ENCODE results near the gene CD164. TPM values are rescaled to one million over a fixed set of nuclear protein-coding genes. Genes with fewer than 3 reads are reported as not detected.

The CD164 gene
- total RNA-seq, 2 donors from 2014 or later = 99.8 to 129 TPM

- Histone ChIP-seq H3K27ac (peak overlapping the region; percentile 96 to 100), H3K36me3 (peaks cover 6% of the 10 kb centered on the region), H3K27me3 (no peaks in the 10 kb centered on the region), H3K4me3 (peak overlapping the region; percentile 79 to 93), H3K4me1 (peaks cover 0 to 45% of the 10 kb centered on the region in 2 donors), H3K9me3 (no peaks in the 10 kb centered on the region)
- peak; percentile 36 to 73 for TF ChIP-seq CTCF (IDR thresholded peaks at IDR 0.05)
- peak; percentile 95 for DNase-seq (ENCODE audit: low spot score)
These were observed 540 bp upstream of the CD164 start for GRCh38 chr6:109382576-109383437.

- TF ChIP-seq CTCF (IDR thresholded peaks at IDR 0.05) = no peak
- no peak for DNase-seq (ENCODE audit: low spot score)
These were observed 1.1 kb downstream of the CD164 start for GRCh38 chr6:109381061-109381746.

GRCh38 chr6:109379711-109380110, 2.6 kb downstream of the CD164 start:
- Histone ChIP-seq H3K27me3 (no peaks in the 10 kb centered on the region), H3K9me3 (no peaks in the 10 kb centered on the region), H3K27ac (peak overlapping the region in 1 of 2 donors; percentile 96), H3K4me3 (peak overlapping the region; percentile 79 to 93), H3K4me1 (peaks cover 0 to 44% of the 10 kb centered on the region in 2 donors), H3K36me3 (peaks cover 36% of the 10 kb centered on the region)
- no peak for DNase-seq (ENCODE audit: low spot score)
- no peak for TF ChIP-seq CTCF (IDR thresholded peaks at IDR 0.05)

More at GRCh38 chr6:109381061-109381746, 1.1 kb downstream of the CD164 start:
- H3K27me3 ChIP-seq = no peaks in the 10 kb centered on the region
- H3K36me3 ChIP-seq = peaks cover 21% of the 10 kb centered on the region
- peaks cover 0 to 47% of the 10 kb centered on the region in 2 donors for H3K4me1 ChIP-seq
- peak overlapping the region; percentile 96 to 100 for H3K27ac ChIP-seq
- H3K9me3 ChIP-seq = no peaks in the 10 kb centered on the region
- peak overlapping the region; percentile 79 to 93 for H3K4me3 ChIP-seq

GRCh38 chr6:109377717-109378116, 4.5 kb downstream of the CD164 start:
- H3K36me3 ChIP-seq = peaks cover 55% of the 10 kb centered on the region
- no peak overlapping the region for H3K4me3 ChIP-seq
- H3K9me3 ChIP-seq = no peaks in the 10 kb centered on the region
- no peak for TF ChIP-seq CTCF (IDR thresholded peaks at IDR 0.05)
- H3K4me1 ChIP-seq = peaks cover 0 to 31% of the 10 kb centered on the region in 2 donors
- H3K27me3 ChIP-seq = no peaks in the 10 kb centered on the region
- DNase-seq (ENCODE audit: low spot score) = no peak
- H3K27ac ChIP-seq = no peak overlapping the region

GRCh38 chr6:109374326-109374892, 7.9 kb downstream of the CD164 start:
- Histone ChIP-seq H3K9me3 (no peaks in the 10 kb centered on the region), H3K36me3 (peaks cover 76% of the 10 kb centered on the region), H3K4me3 (no peak overlapping the region), H3K27me3 (no peaks in the 10 kb centered on the region), H3K27ac (no peak overlapping the region), H3K4me1 (peaks cover 0 to 26% of the 10 kb centered on the region in 2 donors)
- no peak for DNase-seq (ENCODE audit: low spot score)
- TF ChIP-seq CTCF (IDR thresholded peaks at IDR 0.05) = no peak

Measured in right atrium auricular region (tissue), 2 donors.